AG09319 (cell line): ENCODE measurements around the gene VSIG2.
"Not testable (repeated sequence)": the region's sequence is repeated elsewhere in the genome, so short reads cannot be mapped to it uniquely, and the experiment has no call there.

ENCODE experiments used
- DNase-seq: peaks from one replicate; pipeline ENCODE4 v3.0.0-alpha.2; 2010; ENCODE audit warnings: low read depth; ENCODE audit errors: extremely low read depth
- TF ChIP-seq, protein P1 (sequence below): IDR thresholded peaks from 2 replicates; pipeline ENCODE4 v1.5.1; 2011; ENCODE audit warnings: low read depth, mild to moderate bottlenecking, inconsistent platforms, low read length, moderate library complexity

VSIG2 gene

DNA sequence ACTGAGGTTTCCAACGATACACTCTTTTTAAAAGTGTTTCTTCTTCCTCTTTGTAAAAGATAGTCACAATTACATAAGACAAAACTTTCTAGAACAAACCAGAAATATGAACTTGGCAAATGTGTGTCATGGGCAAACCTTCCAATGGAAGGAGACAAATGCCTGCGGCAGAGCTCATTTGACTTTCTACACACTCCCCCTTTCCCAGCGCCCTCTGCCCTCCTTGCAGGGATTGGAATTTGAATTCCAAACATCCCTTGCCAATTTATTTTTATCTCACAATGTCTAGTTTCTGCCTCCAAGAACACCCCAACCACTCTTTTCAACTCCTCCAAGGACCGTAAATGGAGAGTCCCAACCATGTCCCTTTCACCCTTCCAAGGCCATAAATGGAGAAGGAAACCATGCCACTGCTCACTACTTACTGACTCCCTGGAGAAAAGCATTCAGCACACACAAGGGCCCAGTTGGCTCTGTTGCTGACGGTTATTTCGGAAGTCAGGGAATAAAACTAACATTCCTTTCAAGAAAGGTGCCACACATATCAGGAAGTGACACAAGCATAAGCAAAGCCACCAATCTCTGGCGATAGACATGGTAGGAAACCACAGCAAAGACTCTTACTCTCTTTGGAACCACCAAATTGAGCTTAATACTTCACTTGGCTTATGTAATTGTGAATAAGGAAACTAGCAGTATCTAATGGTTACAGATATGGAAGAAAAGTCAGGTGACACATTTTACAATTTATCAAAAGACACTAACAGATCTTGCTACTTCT, 25.0 kb upstream of the VSIG2 start:
- TF ChIP-seq, protein P1, sequence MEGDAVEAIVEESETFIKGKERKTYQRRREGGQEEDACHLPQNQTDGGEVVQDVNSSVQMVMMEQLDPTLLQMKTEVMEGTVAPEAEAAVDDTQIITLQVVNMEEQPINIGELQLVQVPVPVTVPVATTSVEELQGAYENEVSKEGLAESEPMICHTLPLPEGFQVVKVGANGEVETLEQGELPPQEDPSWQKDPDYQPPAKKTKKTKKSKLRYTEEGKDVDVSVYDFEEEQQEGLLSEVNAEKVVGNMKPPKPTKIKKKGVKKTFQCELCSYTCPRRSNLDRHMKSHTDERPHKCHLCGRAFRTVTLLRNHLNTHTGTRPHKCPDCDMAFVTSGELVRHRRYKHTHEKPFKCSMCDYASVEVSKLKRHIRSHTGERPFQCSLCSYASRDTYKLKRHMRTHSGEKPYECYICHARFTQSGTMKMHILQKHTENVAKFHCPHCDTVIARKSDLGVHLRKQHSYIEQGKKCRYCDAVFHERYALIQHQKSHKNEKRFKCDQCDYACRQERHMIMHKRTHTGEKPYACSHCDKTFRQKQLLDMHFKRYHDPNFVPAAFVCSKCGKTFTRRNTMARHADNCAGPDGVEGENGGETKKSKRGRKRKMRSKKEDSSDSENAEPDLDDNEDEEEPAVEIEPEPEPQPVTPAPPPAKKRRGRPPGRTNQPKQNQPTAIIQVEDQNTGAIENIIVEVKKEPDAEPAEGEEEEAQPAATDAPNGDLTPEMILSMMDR = no peak
- no peak for DNase-seq

DNA sequence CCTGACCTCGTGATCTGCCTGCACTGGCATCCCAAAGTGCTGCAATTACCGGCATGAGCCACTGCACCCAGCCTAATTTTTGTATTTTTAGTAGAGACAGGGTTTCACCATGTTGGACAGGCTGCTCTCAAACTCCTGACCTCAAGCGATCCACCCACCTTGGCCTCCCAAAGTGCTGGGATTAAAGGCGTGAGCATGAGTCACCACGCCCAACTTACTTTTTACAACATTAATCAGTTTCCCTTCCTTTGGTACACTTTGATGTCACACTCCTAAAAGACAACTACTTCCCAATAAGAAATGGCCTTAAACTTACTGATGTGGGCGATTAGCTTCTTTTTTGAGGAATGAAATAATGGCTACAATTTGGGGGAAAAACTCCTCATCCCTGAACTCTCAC, 18.9 kb upstream of the VSIG2 start:
- not testable (repeated sequence) for DNase-seq

DNA sequence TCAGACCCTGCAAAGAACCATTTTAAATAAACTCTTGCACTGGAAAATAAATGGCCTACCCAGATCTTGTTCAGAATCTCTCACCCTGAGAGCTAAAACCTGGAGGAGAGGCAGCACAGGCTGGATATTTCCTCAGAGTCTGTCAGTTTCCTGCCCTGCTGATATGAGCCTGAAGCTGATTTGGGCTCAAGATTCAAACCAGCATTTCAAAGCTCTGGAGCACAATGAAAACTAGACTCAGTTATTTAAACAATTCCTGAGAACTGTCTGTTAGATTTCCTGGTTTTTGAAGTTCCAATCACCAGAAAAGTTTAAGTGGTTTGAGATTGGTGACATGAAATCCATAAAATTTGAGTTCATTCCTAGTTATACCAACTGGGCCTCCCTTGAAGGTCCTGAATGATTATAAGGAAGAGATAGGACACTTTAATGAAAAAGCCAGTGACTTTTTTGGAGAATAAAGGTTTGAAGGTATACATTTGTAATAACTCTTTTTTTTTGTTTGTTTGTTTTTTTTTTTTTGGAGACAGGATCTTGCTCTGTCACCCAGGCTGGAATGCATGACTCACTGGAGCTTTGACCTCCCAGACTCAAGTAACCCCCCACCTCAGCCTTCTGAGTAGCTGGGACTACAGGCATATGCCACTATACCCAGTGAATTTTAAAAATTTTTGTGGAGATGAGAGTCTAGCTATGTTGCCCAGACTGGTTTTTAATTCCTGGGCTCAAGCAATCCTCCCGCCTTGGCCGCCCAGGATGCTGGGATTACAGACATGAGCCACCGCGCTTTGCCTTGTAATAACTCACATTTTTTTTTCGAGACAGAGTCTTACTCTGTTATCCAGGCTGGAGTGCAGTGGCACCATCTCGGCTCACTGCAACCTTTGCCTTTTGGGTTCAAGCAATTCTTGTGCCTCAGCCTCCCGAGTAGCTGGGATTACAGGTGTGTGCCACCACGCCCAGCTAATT, 18.0 kb upstream of the VSIG2 start:
- no peak for DNase-seq
- TF ChIP-seq, protein P1 = no peak

DNA sequence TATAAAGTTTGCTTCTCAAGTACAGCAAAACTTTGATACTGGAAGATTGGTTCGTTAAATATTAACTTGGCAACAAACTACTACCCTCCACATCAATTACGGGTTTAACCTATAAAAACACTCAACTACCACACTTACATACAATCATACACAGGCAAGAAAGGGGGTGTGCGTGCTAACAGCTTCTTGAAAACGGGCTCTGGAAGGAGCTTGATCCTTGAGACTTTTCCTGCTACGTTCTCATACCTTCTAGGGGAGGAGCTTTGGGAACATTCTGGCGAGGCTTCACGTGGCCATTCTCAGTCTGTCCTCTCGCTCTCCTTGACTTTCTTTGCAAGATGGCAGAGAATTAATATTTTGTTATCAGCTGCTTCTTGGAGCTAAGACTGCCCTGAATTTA, 16.9 kb upstream of the VSIG2 start:
- DNase-seq = no peak
- TF ChIP-seq, protein P1 = no peak

DNA sequence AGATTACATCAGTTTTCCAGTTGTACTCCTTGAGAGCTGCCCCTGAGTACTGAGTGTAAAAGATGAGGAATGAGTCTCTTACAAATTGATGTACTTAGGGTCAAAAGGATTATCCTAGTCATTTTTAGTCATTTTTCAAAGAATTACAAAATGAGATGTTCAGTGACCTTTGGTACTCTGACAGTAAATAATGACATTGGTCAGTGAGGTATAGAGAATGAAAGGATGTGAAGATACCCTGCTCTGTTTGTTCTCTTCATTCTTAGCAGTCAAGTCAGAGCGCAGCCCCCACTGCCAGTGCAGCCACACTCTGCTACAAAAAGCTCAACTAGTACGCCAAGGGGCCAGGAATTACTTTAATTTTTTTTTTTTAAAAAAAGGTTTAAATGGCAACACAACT, 14.1 kb upstream of the VSIG2 start:
- TF ChIP-seq, protein P1 = no peak
- DNase-seq = no peak

DNA sequence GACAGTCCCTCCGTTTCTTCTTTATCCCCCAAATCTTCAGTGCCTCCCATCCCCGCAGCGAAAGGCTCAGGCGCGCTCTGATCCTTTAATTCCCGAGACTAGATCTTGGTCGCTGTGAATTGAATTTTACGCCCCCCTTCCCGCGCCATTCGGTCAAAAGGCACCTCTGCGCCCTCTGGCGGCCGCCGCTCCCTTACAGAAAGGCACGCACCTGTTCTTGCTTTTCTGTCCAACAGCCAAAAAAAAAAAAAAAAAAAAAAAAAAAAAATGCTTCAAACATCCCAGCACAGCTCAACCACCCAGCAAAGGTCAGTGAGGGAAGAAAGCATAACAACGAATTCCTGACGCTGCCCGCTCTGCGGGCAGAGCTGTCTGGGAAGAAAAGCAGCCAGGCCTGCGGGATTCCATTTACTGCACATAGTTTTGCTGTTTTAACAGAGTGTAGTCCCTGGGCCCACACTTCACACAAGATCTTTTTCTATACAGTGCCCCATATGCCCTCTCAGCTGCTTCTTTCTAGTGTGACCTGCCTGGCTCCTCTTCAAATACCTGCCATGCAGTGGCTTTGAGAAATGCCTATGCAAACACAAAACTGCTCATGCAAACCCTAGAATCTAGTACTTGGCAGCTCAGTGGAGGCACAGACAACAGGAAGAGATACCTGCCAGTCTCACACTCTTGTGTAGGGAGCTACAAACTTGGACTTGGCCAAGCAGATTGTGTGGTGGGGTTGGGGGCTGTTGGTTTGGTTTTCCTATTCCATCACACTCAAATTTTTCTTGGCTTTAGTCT, 11.3 kb upstream of the VSIG2 start:
- DNase-seq = peak; percentile 11
- TF ChIP-seq, protein P1 = peak; percentile 80

DNA sequence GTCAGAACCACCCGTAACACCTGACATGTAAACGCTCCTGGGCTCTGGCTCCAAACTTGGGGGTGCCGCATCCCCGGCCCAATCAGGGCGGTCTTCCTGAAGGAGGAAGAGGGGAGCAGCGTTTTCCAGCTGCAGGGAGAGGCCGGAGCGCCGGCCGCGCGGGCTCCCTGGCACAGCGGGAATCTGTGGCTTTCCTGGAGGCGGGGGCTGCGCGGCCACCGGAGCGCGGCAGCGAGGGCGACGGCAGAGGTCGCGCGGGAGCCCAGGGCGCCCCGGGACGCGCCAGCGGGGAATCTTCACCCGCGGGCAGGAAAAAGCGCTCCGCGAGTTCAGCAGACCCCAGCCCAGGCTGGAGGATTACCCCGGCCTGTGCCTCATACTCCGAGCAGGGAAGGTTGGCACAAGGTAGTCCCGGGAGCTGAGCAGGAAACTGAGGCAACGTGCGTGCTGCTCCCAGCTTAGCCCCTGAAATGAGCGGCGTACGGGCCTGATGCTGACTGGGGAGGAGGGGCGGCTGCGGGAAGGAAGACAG, 10.6 kb upstream of the VSIG2 start:
- no peak for DNase-seq
- TF ChIP-seq, protein P1 = no peak
